Neural cell (in vitro differentiated cells): ENCODE results near the gene CACUL1.

Source experiments
- EP300 ChIP-seq: fragments of 450-650 bp; conservative IDR thresholded peaks from 2 replicates; pipeline ENCODE4 v1.6.1; 2014; ENCODE audit warnings: antibody characterized with exemption, mild to moderate bottlenecking, moderate library complexity; ENCODE audit not compliant: poor library complexity, severe bottlenecking
- TF ChIP-seq, protein P1 (sequence below): fragments of 450-650 bp; IDR thresholded peaks from 2 replicates; pipeline ENCODE4 v1.5.1; 2014; ENCODE audit warnings: antibody characterized with exemption, mild to moderate bottlenecking, moderate library complexity; ENCODE audit not compliant: poor library complexity, severe bottlenecking

- TF ChIP-seq, protein P1, sequence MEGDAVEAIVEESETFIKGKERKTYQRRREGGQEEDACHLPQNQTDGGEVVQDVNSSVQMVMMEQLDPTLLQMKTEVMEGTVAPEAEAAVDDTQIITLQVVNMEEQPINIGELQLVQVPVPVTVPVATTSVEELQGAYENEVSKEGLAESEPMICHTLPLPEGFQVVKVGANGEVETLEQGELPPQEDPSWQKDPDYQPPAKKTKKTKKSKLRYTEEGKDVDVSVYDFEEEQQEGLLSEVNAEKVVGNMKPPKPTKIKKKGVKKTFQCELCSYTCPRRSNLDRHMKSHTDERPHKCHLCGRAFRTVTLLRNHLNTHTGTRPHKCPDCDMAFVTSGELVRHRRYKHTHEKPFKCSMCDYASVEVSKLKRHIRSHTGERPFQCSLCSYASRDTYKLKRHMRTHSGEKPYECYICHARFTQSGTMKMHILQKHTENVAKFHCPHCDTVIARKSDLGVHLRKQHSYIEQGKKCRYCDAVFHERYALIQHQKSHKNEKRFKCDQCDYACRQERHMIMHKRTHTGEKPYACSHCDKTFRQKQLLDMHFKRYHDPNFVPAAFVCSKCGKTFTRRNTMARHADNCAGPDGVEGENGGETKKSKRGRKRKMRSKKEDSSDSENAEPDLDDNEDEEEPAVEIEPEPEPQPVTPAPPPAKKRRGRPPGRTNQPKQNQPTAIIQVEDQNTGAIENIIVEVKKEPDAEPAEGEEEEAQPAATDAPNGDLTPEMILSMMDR = no peak
- no peak for TF ChIP-seq EP300
These were observed 26.8 kb upstream of the CACUL1 start for GRCh38 chr10:118781541-118781940.
